Stimulated activated CD4-positive, alpha-beta T cell treated with anti-CD3 and anti-CD28 coated beads, Interleukin-1b, Interleukin-23, amount 100 ng/mL, for 24 hours (primary cell): ENCODE measurements around the gene IQCB1.
A peak's percentile ranks its signal among the peaks of the same experiment; 100 is the strongest.
"Not testable (repeated sequence)": the region's sequence is repeated elsewhere in the genome, so short reads cannot be mapped to it uniquely, and the experiment has no call there.

Experiments
- DNase-seq, 4 experiments: peaks; one replicate each; pipeline ENCODE4 v3.0.0-alpha.2; 2020; ENCODE audit warnings: low read depth in 4 of 4, low spot score in 1 of 4

IQCB1 gene, protein sequence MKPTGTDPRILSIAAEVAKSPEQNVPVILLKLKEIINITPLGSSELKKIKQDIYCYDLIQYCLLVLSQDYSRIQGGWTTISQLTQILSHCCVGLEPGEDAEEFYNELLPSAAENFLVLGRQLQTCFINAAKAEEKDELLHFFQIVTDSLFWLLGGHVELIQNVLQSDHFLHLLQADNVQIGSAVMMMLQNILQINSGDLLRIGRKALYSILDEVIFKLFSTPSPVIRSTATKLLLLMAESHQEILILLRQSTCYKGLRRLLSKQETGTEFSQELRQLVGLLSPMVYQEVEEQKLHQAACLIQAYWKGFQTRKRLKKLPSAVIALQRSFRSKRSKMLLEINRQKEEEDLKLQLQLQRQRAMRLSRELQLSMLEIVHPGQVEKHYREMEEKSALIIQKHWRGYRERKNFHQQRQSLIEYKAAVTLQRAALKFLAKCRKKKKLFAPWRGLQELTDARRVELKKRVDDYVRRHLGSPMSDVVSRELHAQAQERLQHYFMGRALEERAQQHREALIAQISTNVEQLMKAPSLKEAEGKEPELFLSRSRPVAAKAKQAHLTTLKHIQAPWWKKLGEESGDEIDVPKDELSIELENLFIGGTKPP

DNA sequence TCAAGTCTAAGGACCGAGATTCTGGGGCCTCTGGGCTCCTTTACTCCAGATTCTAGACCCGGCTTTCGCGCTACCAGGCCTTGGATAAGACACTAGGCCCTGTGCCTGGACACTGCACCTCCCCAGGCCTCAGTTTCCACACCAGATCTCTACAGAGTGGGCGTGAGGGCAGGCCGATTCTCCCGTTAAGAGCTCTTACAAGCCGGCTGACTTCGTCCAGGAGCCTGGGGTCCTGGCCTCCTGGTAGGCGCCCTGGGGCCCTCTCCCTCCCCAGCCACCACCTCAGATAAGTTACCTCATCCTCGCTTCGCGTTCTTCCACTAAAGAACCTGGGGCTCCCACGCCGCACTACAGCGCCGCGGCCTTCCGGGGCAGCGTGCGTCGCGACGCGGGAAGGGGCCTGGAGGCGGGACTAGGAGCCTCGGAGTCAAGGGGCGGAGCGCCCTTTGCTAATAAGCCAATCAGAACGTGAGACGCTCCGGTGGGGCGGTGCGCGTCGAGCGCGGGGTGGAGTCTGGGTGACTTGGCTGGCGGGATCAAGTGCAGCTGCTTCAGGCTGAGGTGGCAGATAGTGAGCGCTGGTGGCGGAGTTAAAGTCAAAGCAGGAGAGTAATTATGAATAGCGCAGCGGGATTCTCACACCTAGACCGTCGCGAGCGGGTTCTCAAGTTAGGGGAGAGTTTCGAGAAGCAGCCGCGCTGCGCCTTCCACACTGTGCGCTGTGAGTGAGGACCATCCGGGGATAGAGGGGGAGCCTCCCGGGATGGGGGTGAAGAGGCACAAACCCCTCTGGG lies at the start of gene IQCB1, which contains the start of gene EAF2:
IQCB1 (minus strand) TSS at position 390 of the 794 bp plus-strand sequence. CDS start 6,100 bp downstream, outside the sequence.
EAF2 (plus strand) TSS at position 539 of the 794 bp plus-strand sequence; CDS start at position 616, 77 bp downstream.
- DNase-seq = peak; percentile 87 to 91 (median 88)

DNA sequence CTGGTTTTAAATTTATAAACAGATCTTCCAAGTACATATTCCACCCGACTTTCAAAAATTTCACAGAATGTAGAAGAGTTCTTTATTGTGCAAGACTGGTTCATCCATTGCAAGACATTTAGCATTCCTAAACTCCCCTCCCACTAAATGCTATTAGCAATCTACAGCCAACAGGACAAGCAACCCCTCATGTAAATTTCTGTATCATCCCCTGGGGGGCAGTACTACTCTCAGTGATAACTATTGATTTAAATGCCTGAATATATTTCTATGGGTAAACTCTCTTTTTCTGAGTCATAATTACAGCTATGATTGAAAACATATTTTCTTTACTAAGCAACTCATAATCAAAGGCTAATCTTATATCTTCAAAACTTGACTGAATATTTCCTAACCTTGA lies 48.6 kb upstream of the IQCB1 start:
- no peak for DNase-seq

DNA sequence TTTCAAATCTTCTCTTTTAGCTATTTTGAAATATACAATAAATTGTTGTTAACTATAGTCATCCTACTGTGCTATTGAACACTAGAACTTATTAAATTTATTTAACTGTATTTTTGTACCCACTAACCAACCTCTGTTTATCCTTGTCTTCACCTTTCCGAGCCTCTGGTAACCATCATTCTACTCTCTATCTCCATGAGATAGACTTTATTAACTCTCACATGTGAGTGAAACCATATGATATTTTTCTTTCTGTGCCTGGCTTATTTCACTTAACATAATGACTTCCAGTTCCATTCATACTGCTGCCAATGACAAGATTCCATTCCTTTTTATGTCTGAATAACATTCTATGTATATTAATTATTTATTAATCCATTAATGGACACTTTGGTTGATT lies 43.6 kb upstream of the IQCB1 start:
- no peak for DNase-seq

DNA sequence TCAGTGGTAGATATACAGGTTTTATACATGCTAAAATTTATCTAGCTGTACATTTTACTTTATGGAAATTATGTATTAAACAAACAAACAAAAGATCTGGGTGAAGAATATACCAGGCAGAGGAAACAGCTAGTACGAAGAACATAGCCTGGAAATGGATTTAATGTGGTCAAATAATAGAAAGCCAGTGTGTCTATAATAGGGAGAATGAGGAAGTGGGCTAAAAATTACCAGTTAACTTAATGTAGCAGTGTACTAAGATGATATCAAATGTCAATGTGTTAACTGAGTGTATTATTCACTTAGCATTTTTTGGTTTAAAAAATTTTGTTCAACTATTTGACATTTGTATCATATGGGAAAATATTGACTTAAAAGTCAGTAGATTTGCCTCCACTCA lies 36.6 kb upstream of the IQCB1 start:
- DNase-seq = no peak

- DNase-seq = no peak
Observed at GRCh38 chr3:121870717-121871116, 35.9 kb upstream of the IQCB1 start.

- no peak for DNase-seq
Observed at GRCh38 chr3:121869736-121870135, 34.9 kb upstream of the IQCB1 start.

DNA sequence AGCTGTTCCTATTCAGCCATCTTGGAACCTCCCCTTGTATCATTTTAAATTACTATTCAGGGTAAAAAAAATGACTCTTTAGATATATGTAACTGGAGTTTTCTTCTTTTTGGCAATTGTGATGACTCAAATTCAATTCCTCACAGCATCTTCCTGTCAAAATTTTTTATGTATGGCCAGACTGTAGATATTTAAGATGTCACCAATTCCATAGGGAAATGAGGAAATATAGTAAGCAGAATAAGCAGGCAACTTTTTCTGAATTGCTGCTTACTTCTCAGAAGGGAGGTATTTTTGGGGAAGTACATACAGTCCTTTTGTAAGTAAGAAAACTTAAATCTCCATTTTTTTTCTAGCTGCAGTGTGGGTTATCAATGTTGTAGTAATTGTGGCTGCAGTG lies 28.9 kb upstream of the IQCB1 start:
- no peak for DNase-seq

DNA sequence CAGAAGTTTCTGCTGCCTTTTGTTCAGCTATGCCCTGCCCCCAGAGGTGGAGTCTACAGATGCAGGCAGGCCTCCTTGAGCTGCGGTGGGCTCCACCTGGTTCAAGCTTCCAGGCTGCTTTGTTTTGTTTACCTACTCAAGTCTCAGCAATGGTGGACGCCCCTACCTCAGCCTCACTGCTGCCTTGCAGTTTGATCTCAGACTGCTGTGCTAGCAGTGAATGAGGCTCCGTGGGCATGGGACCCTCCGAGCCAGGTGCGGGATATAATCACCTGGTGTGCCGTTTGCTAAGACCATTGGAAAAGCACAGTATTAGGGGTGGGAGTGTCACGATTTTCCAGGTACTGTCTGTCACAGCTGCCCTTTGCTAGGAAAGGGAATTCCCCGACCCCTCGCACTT lies 28.4 kb upstream of the IQCB1 start:
- DNase-seq = not testable (repeated sequence)

GRCh38 chr3:121857778-121858177 lies 22.9 kb upstream of the IQCB1 start:
- not testable (repeated sequence) for DNase-seq

- no peak for DNase-seq
Observed at GRCh38 chr3:121855555-121855954, 20.7 kb upstream of the IQCB1 start.

DNA sequence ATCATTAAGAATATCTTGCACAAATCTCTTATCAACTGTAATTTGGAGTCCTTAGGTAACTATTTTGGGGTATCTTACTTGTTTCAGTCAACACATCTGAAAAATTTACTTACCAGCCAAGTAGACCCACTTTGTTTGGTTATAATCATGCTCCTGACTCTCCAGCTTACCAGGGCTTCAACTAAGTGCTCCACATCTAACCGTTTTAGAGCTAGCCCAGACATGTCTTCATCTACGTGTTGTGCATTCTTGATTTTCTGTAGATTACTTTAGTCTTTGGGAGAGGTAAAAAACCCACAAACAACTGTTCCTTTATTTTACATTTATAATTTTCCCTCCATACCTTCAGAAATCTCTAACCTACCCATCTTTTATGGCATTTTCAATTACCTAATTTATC lies 17.4 kb upstream of the IQCB1 start:
- DNase-seq = no peak

- DNase-seq = no peak
Observed at GRCh38 chr3:121844892-121845291, 10.0 kb upstream of the IQCB1 start.

GRCh38 chr3:121839962-121840361 lies 5.1 kb upstream of the IQCB1 start:
- no peak for DNase-seq

- no peak for DNase-seq
Observed at GRCh38 chr3:121836481-121836880, 1.6 kb upstream of the IQCB1 start.

DNA sequence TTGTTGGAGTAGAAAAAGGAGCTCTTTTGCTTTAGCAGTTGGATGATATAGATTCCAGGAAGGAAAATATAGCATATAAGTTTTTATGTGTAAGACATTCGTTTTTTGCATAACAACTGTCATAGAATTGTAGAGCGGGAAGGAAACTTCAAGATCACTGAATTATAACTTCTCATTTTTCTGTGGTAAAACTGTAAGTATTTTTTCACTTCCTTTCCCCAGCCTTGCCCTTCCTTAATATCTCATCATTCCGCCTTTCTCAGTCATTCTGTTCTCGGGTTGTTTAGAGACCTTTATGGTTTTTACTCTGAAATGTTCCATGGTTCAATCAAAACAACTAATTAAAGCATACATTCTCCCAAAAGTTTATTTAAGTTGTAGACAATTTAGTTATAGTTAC lies 1.2 kb upstream of the IQCB1 start:
- DNase-seq = no peak

GRCh38 chr3:121835465-121835801 lies 573 bp upstream of the IQCB1 start:
- no peak for DNase-seq

- DNase-seq = no peak
Observed at GRCh38 chr3:121834157-121834670, 646 bp downstream of the IQCB1 start.

DNA sequence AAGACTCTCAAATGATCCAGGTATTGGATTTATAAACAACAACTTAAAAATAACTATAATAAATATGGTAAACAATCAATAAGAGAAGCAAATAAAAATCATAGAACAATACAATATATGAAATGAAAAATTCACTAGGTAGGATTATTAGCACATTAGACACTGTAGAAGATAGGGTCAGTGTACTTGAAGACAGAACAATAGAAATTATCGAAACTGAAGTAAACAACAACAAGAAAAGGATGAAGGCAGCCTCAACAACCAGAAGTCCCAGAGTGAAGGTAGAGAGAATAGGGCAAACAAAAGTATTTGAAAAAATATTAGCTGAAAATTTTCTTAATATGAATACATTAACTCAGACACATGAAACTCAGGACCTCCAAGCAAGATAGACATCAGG lies 11.9 kb downstream of the IQCB1 start:
- no peak for DNase-seq

DNA sequence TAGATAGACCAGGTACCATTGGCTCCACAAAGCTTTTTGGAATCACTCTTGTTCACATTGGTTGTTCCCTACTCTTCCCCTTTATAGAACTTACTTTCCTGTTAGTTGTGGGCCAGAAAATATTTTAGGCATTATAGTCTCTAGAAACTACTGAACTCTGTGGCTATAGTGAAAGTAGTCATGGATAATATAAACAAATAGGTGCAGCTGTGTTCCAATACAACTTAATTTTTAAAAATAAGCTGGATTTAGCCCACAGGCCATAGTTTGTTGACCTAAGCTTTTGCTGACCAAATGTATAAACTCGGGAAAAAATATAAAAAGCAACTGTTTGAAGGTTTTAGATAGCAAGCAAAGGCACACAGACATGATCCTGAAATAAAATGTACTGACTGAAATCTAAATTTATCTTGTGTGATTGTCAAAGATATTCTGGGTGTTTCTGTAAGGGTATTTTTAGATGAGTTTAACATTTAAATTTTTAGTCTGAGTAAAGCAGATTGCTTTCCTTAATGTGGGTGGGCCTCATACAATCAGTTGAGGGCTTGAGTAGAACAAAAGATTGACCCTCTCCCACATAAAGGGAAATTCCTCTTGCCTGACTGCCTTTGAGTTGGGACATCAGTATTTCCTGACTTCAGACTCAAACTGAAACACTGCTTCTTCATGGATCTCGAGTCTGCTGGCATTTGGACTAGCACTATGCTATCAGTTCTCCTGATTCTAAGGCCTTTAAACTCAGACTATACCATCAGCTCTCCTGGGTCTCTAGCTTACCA lies 13.2 kb downstream of the IQCB1 start:
- no peak for DNase-seq

GRCh38 chr3:121819236-121819635 lies 15.6 kb downstream of the IQCB1 start:
- no peak for DNase-seq

DNA sequence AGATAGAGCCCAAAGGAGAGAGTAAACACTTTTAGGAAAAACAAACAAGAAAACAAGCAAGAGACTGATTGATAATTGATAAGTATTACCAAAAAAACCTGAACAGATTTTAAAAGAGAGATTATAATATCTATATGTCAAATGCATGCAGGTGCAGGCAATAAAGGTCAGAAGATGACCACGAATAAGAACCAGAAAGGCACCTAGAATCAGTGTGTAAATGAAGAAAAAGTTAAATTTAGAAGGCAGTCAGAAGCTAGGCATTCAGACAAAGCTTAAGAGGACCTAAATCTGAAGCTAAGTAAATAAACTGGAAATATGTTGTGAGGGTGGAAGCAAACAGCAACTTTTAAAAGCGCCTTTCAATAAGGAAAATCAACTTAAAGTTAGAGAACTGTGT lies 16.3 kb downstream of the IQCB1 start:
- DNase-seq = no peak
